GM18520 (cell line): ENCODE measurements around the gene USP25.

Experiments
- ATAC-seq: cut with Tn5 transposase; IDR thresholded peaks from one replicate; pipeline ENCODE4 v1.9.1; 2021; ENCODE audit not compliant: unreplicated experiment

Gene USP25

DNA sequence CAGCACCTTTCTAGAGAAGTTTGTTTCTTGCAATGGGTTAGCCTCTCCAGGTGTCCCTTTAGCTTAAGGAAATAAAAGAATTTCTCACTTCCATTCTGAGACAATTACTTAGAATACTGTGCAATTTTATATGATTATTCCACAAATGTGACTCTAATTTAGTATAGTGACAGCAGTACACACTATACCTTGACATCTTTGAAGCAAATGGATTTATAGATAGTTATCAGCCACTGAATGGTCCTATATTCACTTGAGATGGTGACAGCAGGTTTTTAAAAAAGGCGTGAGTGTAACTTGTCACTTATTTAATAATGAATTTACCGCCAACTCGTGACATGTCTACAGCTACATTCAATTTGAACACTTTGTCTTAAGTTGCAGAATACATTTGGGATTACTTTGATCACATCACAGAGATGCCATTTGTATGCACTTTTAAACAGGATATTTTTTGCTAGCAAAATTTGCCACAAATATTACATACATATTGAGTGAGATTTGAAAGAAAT is 71.6 kb downstream of the USP25 start:
- ATAC-seq: no peak

DNA sequence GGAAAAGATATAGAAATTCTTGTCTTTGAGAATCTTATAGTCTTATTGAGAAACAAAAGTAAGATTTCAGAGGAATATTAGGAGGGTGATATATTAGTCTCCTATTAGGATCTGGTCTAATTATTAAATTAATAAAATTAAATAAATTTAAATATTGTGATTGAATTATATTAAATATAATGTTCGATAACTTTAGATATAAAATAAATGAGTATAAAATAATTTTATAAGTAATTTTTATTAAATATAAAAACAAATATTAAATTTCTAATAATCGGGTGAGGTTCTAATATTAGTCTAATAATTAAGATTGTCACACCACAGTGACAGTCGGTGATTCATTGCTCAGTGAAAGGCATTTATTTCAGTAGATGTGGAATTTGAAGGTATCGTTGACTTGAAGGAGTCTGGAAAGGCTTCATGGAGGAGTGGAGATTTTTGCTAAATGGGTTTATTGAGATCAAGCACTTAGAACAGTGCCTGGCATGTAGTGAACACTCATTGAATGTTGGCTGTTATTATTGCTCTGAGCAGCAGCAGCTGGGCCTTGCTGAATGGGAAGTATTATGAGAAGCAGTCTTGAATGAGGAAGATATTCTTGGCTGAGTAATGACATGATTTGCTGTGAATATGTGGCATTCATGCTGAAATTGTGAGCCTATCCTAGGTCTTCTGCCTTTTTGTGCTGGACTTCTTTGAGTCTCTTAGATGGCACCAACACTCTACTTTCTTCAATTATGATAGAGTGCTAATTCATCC is 74.6 kb downstream of the USP25 start:
- ATAC-seq: no peak

DNA sequence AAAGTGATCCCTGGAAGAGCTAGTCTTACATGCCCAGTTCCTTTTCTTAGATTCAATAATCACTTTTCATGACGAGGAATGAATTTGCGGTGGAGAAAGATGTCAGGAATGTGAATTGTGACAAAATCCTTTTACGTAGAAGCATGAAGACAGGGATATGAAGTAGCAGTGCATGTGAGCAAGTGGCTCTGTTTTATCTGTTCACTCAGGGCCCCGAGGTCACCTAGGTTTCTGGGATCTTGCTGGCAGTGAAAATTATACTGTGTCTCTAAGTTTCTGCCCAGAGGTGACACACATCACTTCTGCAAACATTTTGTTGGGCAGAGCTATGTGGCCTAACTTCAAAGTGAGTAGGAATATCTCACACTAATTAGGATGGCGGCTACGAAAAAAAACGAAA is 79.3 kb downstream of the USP25 start:
- ATAC-seq: no peak

DNA sequence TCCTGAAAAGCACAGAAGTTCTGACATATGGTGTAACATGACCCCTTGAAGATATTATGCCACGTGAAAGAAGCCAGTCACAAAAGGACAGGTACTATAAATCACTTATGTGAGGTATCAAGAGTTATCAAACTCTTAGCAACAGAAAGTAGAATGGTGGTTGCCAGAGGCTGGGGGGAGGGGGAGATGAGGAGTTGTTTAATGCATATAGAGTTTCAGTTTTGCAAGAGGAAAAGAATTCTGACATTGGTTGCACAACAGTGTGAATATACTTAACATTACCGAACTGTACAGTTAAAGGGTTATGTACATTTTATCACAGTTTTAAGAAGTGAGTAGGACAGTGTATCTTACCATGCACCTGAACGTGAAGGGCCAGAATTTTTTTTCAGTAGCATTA is 80.0 kb downstream of the USP25 start:
- no peak for ATAC-seq

DNA sequence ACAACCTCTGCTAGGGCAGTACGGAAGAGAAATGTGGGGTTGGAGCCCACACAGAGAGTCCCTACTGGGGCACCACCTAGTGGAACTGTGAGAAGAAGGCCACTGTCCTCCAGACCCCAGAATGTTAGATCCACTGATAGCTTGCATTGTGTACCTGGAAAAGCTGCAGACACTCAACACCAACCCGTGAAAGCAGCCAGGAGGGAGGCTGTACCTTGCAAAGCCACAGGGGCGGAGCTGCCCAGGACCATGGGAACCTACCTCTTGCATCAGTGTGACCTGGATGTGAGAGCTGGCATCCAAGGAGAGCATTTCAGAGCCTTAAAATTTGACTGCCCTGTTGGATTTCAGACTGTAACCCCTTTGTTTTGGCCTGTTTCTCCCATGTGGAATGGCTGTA is 85.5 kb downstream of the USP25 start:
- no peak for ATAC-seq

DNA sequence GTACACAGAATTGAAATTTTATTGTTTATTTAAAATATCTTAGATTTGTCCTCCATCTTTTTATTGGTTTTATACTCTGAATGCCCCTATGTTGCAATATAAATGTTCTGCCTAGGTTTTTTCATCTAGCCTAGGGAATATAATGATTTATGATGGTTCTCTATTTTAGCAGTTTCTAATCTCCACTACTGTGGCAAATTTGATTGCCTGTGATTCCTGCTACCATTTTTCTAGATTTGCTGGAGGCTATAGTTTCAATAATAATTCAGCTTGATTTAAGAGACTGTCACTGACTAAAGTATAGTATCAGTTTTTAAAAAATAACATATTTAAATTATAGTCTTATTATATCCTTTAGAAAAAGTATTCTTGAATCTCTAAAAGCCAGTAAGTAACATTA is 90.5 kb downstream of the USP25 start:
- no peak for ATAC-seq

DNA sequence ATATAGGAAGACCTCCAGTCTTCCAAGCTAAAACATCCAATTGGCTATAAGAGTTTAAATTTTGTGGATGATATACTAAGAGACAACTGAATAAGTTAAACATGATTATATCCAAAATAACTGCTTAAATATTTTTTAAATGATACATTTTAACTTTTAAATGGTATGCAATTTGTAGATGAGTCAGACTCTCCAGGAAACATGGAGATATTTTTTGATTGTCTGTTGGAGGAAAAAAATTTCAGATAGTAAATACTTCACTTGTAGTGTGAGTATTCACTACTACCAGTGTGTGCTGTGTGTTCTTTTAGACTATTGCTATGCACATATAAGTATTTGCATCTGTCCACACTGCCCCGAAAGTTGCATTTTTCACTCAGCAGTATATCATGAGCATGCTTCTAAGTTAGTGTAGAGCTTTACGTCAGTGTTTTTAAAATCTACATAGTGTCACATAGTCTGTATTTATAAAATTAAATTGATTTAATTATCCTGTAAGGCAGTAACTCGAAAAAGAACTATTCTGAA is 91.1 kb downstream of the USP25 start:
- ATAC-seq: no peak

DNA sequence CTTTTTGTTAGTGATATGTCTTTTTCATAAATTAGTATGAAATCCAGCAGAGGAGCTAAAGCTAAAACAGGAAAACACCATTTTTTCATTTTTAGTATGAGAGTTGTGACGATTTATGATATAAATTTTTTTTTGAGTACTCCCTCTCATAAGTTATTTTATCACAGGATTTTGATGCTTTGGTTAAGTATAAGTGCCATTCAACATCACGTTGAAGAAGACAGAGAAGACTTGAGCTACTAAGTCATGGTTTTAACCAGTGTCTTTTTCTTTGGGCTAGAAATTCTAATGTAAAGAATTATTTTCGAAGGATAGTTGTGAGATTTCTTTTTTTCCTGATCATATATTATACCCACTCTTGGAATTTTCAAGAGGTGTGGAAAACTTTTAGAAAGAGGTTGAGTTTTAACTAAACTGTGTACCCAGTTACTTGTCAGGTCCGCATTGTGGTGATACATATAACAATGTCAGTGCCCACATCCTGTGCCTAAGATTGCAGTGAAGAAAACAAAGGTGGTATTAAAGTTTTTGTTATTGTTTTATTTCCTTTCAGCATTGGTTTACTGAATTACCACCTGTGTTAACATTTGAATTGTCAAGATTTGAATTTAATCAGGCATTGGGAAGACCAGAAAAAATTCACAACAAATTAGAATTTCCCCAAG is 93.8 kb downstream of the USP25 start:
- ATAC-seq: no peak

DNA sequence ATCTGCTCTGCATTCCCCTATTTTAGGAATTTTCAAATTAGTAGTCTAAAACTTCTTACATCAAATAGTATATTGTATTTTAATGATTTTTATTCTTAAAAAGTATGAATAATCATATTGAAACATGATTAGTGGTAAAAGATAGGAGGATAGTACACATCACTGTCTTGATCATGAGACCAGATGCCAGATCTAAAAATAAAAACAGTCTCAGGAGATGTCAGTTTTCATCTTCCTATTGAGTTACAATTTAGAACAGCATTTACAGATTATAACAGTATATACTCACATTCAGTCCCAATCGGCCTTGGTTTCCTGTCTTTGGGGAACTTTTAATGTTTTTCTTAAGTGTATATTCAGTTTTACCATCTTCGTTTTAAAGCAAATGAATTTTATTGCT is 95.9 kb downstream of the USP25 start:
- no peak for ATAC-seq

DNA sequence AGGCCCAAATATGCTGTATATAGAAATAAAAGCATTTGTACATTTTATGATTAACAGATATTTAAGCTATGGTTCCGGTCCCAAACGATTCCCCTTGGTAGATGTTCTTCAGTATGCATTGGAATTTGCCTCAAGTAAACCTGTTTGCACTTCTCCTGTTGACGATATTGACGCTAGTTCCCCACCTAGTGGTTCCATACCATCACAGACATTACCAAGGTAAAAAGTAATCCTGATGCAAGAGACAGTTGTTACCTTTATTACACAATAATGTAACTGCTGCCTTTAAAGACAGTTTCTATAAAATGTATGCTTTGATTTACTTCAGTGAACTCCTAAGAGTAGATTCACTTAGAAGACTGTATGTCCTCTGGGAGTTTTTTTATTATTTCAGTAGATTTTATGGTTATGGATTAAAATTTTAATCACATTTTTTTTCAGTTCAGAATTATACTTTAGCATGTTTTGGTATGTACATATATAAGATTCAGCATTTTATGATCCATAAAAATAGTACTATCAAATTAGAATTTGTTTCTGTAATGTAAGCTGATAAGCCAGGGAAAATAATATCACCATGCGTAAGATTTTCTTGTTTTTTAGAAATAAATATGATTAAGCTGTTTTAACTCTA is 96.5 kb downstream of the USP25 start:
- no peak for ATAC-seq

DNA sequence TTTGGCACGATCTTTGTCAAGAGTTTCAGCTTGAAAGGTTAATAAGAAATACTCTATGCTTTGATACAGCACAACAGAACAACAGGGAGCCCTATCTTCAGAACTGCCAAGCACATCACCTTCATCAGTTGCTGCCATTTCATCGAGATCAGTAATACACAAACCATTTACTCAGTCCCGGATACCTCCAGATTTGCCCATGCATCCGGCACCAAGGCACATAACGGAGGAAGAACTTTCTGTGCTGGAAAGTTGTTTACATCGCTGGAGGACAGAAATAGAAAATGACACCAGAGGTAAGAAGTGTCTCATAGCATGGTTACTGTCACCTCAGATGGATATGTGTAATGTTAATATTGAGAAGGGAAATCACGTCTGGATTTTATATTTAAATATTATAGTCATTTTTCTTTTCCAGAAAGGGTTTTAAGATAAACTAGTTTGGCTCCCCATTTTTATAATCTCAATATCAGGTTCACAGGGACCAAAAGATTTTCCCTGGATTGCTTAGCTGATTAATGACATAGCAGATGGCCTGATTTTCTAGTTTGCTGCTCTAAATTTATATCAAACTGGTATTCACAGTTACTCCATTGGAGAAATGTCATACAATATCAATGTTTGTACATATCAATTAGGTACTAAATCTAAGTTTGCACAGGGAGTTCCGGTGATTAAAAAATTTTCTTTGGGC is 97.3 kb downstream of the USP25 start:
- no peak for ATAC-seq

DNA sequence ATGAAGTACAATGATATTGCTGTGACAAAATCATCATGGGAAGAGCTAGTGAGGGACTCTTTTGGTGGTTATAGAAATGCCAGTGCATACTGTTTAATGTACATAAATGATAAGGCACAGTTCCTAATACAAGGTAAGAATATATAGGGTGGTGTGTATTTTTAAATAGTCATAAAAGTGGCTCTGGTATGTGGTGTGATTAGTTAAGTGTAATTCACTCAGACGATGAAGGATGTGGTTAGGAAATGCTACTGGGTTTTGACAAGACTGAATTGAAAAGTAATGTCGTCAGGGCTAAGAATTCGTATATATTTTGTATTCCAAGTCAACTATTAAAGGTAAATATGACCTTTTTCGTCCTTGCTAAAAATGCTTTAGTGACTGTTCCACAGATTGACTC is 101.7 kb downstream of the USP25 start:
- ATAC-seq: no peak

DNA sequence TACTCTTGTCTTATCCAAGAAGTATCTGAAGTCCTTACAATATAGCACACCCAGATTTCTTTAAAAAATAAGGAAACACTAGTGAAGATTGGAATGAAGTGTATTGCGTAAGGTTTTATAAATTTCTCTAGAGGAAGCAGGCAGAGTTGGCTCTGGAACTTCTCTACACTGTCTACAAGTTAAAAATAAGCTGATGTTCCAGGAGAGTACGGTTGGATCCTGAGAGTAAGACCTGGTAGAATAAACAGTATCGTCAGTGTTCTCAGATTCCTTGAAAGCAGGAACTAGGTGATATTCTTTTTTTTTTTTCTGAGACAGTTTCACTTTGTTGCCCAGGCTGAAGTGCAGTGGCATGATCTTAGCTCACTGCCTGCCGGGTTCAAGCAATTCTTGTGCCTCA is 107.9 kb downstream of the USP25 start:
- no peak for ATAC-seq

DNA sequence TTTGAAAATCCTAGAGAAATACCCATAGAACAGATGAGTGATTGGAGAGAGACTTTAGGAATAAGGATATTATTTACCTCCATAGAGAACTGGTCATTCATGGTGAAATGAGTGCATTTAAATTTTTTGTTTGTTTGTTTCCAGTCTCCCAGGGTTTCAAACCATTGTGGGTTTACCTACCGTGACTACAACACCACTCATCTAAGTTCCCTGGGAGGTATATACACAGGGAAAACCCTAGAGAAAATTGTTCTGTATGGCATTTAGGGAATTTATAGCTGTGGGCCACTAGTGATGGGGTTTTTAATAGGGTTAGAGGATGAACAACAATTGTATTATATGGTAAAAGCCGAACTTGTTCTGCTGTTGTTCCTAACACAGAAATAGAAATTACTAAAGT is 109.2 kb downstream of the USP25 start:
- no peak for ATAC-seq

DNA sequence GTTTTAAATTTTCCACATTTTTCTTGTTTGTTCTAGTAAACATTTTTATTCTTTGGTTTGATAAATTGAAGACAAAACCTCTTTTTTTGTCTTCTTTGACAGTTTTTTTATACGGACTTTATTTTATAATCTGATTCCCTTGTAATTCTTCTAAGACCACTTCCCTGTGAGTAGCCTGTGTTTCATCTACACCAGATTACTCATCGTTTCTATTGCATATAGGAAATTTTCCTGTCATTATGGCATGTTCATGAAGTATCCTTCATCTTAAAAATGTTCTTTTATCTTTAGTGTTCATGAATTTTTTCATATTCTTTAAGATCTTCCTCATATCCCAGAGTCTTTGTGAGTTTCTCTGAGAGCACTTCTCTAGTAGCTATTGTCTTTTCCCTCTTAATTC is 109.8 kb downstream of the USP25 start:
- no peak for ATAC-seq

DNA sequence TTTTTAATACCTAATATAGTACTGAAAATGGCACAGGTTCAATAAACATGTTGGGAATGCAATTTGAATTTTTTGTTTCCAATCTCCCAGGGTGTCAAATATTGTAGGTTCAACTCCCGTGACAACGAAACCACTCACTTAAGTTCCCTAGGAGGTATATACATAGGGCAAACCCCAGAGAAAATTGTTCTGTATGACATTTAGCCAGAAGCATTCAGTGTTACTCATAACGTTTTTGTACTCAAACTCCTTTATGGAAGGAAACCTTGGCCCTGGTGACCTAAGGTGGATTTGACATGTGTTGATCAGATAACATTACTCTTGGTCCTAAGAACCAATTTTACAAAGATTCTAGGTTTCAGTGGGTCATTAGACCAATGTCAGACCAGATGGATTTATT is 110.6 kb downstream of the USP25 start:
- ATAC-seq: no peak

DNA sequence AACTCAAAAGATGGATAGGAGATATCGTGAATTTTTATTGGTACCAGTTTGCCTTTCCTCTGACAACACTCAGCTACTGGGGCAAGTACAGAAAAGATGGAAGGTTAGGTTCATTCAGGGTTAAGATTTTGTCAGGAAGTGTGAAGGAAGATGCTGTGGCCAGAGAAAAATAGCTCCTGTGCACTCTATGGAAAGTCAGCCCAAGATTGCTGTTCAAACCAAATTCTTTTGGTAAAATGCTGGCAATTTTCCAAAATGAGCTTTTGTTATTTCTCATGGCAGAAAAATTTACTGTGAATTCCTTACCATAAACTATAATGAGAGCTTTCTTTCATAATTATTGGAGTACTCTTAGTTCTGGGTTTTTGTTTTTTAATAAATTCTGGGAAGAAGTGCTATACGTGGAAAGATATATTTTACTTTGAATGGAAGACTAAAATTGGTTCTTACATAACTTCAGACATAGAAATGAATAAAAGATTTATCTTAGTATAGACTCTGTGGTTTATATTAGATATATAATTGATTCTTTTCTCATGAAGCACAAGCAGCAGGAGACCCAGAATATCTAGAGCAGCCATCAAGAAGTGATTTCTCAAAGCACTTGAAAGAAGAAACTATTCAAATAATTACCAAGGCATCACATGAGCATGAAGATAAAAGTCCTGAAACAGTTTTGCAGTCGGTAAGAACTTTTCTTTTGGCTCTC is 112.2 kb downstream of the USP25 start:
- no peak for ATAC-seq

DNA sequence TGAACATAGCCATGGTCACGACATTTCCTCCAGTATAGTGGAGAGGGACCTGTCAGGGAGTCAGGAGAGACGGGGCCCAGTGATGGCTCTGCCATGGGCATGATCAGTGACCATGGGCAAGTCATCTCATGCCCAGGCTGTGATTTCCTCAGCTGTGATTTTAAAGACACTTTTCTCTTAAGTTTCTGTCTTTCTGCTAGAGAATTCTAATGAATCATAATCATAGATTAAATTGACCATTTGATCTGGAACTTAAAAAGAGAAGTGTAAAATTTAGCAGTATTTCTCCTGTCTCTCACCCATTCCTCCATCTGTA is 112.7 kb downstream of the USP25 start:
- no peak for ATAC-seq

DNA sequence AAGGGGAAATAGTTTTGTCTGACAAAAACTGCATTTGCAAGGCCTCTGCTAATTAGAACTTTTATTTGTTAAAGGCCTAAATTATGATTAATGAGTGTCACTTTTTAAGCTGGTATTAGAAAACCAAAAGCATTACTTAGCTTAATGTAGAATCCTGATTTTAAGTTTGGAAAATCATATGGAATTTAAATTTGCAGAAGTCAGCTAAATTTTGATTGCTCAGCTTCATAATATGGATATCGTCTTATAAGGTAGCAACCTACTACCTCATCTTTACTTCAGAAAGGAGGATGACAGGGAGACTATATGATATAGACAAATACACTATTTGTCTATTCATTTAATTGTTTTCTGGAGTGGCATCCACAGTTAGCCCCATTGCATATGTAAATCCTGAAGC is 114.0 kb downstream of the USP25 start:
- no peak for ATAC-seq

DNA sequence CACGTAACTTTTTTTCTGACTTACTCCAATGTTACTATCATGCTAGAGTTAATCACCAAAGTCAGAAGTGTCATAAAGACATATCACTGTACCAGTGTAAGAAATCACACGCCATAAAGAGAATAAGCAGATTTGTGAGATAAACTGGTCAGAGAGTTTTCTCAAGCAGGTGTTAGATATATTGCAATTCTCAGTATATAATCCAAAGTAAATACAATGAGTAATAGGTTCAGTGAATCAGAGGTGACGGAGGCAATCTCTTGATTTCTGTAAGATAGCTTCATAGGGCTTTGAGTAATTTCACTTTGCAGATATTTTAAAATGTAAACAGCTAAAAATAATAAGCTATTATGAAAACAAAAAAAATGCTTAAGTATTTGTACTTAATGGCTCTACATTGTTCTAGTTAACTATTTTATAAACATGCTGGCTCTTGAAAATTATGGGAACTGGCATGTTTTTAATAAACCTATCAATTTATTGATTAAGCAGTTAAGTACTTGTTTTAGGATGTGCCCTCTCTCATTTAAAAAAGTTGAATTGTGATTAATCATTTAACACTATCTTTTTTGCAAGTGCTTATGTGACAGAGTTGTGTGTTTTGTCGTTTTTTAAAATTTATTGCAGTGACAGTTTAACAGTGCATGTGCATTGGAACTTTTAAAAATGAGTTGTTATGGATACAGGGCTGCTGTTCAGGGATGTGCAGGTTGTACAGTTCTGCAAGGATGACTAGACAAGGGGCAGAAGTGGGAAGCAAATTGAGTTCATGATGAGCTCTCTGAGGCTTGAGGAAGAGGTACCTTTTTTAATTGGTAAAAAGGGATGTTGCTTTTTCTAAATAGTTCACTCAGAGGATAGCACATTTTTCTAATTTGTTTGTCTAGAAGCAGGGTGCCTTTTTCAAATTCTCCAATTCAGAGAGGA is 119.1 kb downstream of the USP25 start:
- no peak for ATAC-seq
